Fibroblast of lung (primary cell): ENCODE data around the gene LCN10.

ENCODE experiments used
- EZH2 ChIP-seq: IDR thresholded peaks from 2 replicates; pipeline ENCODE4 v1.5.1; 2012; ENCODE audit warnings: low read length, control low read depth, mild to moderate bottlenecking; ENCODE audit errors: missing control alignments
- TF ChIP-seq, protein P1 (sequence below), 2 donors: IDR thresholded peaks in 1 of 2; conservative IDR thresholded peaks in 1 of 2; 1 replicate in 1 of 2; 2 replicates in 1 of 2; pipeline ENCODE4 v1.5.1; 2011 to 2012; ENCODE audit warnings: low read length in 2 of 2, control low read depth in 1 of 2, inconsistent platforms in 1 of 2, low read depth in 1 of 2, mild to moderate bottlenecking in 1 of 2

DNA sequence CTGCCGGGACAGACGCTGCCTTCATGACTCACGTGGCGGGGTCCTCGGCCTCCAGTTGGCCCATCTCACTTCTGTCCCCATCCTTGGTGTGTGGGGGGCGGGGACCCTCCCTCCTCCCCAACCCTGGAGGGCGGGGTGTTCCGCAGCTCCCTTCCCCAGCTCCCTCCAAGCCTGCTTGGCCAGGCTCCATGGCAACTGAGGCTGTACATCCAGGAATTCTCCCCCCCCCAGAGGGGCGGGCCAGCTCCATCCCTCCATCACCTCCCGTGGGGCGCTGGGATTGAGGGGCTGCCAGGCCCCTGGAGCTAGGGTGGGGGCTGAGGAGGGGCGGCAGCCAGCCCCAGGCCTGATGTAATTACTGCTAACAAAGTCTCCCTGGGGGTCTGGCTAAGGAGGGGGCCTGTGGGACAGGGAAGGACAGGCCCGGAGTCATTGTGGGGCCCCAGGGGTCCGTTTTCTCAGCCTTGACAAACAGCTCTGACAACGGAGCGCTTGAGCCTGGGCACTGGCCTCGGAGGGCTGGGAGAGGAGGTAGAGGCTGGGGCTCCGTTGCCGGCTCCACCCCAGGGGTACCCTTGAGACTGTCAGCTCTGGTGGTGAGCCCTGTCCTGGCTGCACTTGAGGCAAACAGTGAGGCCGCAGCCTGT, 22.4 kb downstream of the LCN10 start:
- TF ChIP-seq, protein P1, sequence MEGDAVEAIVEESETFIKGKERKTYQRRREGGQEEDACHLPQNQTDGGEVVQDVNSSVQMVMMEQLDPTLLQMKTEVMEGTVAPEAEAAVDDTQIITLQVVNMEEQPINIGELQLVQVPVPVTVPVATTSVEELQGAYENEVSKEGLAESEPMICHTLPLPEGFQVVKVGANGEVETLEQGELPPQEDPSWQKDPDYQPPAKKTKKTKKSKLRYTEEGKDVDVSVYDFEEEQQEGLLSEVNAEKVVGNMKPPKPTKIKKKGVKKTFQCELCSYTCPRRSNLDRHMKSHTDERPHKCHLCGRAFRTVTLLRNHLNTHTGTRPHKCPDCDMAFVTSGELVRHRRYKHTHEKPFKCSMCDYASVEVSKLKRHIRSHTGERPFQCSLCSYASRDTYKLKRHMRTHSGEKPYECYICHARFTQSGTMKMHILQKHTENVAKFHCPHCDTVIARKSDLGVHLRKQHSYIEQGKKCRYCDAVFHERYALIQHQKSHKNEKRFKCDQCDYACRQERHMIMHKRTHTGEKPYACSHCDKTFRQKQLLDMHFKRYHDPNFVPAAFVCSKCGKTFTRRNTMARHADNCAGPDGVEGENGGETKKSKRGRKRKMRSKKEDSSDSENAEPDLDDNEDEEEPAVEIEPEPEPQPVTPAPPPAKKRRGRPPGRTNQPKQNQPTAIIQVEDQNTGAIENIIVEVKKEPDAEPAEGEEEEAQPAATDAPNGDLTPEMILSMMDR (conservative IDR thresholded peaks at IDR 0.05 in 1 of 2, IDR thresholded peaks at IDR 0.05 in 1 of 2; ENCODE audit: low read depth in 1 of 2, low read length in 2 of 2): no peak
- TF ChIP-seq EZH2: no peak
